ENCODE data around the gene SPACA4. TPM values are rescaled to one million over a fixed set of nuclear protein-coding genes. Genes with fewer than 3 reads are reported as not detected.
"Not testable (repeated sequence)": the region's sequence is repeated elsewhere in the genome, so short reads cannot be mapped to it uniquely, and the experiment has no call there.

The SPACA4 gene
- polyA plus RNA-seq, 3 donors from 2014 or later, result not detected

DNA sequence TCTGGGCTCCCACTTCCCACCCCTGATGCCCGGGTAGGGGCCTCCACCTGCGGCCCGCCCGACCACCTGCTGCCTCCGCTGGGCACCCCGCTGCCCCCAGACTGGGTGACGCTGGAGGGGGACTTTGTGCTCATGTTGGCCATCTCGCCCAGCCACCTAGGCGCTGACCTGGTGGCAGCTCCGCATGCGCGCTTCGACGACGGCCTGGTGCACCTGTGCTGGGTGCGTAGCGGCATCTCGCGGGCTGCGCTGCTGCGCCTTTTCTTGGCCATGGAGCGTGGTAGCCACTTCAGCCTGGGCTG is 22.7 kb downstream of the SPACA4 start:
- no peak overlapping the region for H3K27ac Mint-ChIP-seq
- H3K4me3 Mint-ChIP-seq, result no peak overlapping the region
- peaks cover 46 to 52% of the 10 kb centered on the region in 2 donors for H3K4me1 Mint-ChIP-seq
- peaks cover 1 to 4% (median 2%) of the 10 kb centered on the region in 3 donors for H3K27me3 Mint-ChIP-seq (ENCODE audit: low read depth in 3 of 3)
- H3K36me3 Mint-ChIP-seq, result peaks cover 0 to 6% (median 4%) of the 10 kb centered on the region in 3 donors
- no peaks in the 10 kb centered on the region for H3K9me3 Mint-ChIP-seq
- no peak for DNase-seq

DNA sequence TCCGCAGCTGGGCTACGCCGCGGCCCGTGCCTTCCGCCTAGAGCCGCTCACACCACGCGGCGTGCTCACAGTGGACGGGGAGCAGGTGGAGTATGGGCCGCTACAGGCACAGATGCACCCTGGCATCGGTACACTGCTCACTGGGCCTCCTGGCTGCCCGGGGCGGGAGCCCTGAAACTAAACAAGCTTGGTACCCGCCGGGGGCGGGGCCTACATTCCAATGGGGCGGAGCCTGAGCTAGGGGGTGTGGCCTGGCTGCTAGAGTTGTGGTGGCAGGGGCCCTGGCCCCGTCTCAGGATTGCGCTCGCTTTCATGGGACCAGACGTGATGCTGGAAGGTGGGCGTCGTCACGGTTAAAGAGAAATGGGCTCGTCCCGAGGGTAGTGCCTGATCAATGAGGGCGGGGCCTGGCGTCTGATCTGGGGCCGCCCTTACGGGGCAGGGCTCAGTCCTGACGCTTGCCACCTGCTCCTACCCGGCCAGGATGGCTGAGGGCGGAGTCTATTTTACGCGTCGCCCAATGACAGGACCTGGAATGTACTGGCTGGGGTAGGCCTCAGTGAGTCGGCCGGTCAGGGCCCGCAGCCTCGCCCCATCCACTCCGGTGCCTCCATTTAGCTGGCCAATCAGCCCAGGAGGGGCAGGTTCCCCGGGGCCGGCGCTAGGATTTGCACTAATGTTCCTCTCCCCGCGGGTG is 23.2 kb downstream of the SPACA4 start:
- Mint-ChIP-seq H3K27me3 (ENCODE audit: low read depth in 3 of 3) (peaks cover 3 to 7% (median 4%) of the 10 kb centered on the region in 3 donors), H3K9me3 (no peaks in the 10 kb centered on the region), H3K27ac (peak overlapping the region in 1 of 6 donors; percentile 48), H3K4me3 (no peak overlapping the region), H3K4me1 (peaks cover 46 to 54% of the 10 kb centered on the region in 2 donors), H3K36me3 (peaks cover 0 to 6% (median 4%) of the 10 kb centered on the region in 3 donors)
- no peak for DNase-seq

DNA sequence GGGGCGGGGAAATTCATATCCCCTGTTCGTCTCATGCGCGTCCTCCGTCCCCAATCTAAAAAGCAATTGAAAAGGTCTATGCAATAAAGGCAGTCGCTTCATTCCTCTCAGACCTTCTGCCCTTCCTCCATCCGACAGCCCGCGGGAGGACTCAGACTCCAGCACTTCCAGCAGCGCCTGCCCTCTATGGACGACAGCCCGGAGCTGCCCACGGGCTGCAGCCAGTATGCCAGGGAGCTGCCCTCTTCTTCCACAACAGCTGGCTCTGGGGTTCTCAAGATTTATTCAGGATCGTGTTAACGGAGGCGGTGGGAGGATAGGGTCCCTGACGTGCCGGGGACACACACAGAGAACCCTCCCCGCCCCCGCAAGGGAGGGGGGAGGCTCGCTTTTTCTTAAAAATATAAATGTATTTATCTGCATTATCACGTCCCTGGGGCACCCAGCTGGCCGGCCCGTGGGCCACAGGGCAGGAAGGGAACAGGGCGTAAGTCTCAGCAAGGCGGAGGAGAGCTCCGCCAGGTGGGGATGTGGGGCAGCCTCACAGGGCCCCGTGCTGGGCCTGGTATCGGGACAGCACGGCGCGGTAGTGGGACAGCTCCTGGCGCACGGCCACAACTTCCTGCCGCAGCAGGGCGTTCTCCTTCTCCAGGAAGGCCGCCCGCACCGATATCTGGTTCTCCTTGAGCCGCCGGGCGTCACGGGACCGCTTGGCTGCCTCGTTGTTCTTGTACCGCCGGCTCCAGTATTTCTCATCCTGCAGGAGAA is 23.9 kb downstream of the SPACA4 start:
- Mint-ChIP-seq H3K4me1 (peaks cover 45 to 54% of the 10 kb centered on the region in 2 donors), H3K27me3 (ENCODE audit: low read depth in 3 of 3) (peaks cover 3 to 7% (median 7%) of the 10 kb centered on the region in 3 donors), H3K36me3 (peaks cover 0 to 6% (median 4%) of the 10 kb centered on the region in 3 donors), H3K9me3 (no peaks in the 10 kb centered on the region), H3K27ac (peak overlapping the region in 1 of 6 donors; percentile 48), H3K4me3 (no peak overlapping the region)
- DNase-seq, result no peak

DNA sequence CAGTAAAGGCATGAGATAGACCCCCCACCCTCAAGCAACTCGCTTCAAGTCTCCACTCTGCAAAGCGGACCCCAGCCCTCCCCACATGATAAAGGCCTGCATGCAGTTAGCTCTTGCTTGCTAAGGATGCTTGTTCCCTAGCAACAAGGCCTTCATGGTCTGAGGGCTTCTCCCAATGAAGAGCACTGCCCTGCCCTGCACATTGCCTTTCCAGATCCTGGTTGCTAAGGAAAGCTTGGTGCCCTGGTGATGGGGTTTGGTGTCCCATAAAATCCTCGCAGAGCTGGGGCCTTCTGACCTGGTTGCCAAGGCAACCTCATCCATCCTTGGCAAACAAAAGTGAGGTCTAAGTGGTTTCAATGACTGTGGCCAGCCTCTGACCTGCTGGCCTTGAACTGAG is 24.7 kb downstream of the SPACA4 start:
- Mint-ChIP-seq H3K36me3 (peaks cover 0 to 6% (median 4%) of the 10 kb centered on the region in 3 donors), H3K4me1 (peaks cover 48 to 56% of the 10 kb centered on the region in 2 donors), H3K4me3 (no peak overlapping the region), H3K27me3 (ENCODE audit: low read depth in 3 of 3) (peaks cover 5 to 9% (median 9%) of the 10 kb centered on the region in 3 donors), H3K9me3 (no peaks in the 10 kb centered on the region), H3K27ac (peak overlapping the region in 1 of 6 donors; percentile 34)
- DNase-seq, result no peak

DNA sequence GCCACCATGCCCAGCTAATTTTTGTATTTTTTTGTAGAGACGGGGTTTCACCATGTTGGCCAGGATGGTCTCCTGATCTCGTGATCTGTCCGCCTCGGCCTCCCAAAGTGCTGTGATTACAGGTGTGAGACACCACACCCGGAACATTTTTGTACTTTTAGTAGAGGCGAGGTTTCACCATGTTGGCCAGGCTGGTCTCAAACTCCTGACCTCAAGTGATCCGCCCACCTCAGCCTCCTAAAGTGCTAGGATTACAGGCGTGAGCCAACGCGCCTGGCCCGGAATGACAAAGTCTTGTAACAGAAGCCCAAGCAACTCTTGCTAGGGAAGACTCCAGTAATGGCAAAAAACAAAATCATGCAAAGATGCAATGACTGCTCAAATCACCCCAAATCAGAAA is 25.7 kb downstream of the SPACA4 start:
- Mint-ChIP-seq H3K4me3 (peak overlapping the region in 4 of 5 donors; percentile 2 to 29 (median 16)), H3K4me1 (peaks cover 42 to 48% of the 10 kb centered on the region in 2 donors), H3K27me3 (ENCODE audit: low read depth in 3 of 3) (peaks cover 6 to 11% (median 9%) of the 10 kb centered on the region in 3 donors), H3K27ac (peak overlapping the region in 4 of 6 donors; percentile 53 to 75 (median 61))
- not testable (repeated sequence) for H3K36me3 Mint-ChIP-seq, DNase-seq, H3K9me3 Mint-ChIP-seq

DNA sequence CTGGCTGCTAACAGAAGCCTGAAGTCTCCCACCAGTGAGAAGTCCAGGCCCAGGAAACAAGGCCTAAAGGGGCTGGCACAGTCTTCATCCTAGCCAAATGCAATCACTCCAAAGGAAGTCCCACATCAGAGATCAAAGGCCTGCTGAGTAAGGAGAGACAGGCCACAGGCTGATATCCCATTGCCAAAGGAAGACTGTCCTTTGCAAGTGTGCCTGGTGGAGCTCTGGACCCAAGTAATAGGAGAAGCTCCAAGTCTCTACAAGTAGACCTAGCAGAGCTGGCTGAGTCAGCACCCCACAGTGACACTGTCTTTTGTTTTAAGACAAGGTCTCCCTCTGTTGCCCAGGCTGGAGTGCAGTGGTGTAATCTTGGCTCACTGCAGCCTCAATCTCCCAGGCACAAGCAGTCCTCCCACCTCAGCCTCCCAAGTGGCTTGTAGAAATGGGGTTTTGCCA is 26.2 kb downstream of the SPACA4 start:
- H3K36me3 Mint-ChIP-seq, result peaks cover 0 to 6% (median 4%) of the 10 kb centered on the region in 3 donors

DNA sequence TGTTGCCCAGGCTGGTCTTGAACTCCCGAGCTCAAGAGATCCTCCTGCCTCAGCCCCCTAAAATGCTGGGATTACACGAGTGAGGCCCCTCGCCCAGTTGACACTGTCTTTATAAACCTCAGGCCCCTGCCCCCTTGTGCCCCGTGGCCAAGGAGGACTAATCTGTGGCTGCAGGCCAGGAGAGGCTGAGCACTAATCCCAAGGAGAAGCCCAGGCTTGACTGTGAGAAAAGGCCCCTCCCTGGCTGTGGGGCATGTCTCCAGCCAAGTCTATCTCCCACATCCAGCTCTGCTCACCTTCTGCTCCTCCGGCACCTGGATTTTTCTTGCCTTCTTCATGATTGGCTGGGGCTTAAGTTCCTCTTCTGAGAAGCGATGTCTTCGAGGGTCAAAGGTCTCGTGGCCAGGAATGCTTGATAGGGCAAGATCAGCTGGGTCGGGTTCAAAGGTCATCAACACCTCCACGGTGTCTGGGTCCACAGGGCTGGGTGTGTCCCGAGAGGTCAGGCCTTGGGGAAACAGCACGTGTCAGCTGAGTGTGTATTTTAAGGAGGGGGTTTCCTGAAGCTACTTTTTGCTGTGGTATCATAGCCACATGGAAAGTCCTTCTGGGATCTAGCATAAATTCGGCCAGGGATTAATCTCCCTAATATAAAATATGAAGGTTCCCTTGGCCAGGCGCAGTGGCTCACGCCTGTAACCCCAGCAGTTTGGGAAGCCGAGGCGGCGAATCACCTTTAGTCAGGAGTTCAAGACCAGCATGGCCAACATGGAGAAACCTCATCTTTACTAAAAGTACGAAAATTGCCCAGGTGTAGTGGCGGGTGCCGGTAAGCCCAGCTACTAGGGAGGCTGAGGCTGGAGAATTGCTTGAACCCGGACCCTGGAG is 26.9 kb downstream of the SPACA4 start:
- Mint-ChIP-seq H3K27ac (peak overlapping the region; percentile 74 to 94 (median 88)), H3K27me3 (ENCODE audit: low read depth in 3 of 3) (peaks cover 14 to 18% (median 15%) of the 10 kb centered on the region in 3 donors), H3K4me3 (peak overlapping the region in 2 of 5 donors; percentile 10 to 87), H3K36me3 (peaks cover 1 to 6% (median 4%) of the 10 kb centered on the region in 3 donors), H3K9me3 (no peaks in the 10 kb centered on the region), H3K4me1 (peaks cover 42 to 46% of the 10 kb centered on the region in 2 donors)
- no peak for DNase-seq

More for the DNA sequence above, 26.2 kb downstream of the SPACA4 start:
- Mint-ChIP-seq H3K27me3 (ENCODE audit: low read depth in 3 of 3) (peaks cover 10 to 15% (median 14%) of the 10 kb centered on the region in 3 donors), H3K27ac (peak overlapping the region; percentile 28 to 75 (median 54)), H3K4me1 (peaks cover 41 to 43% of the 10 kb centered on the region in 2 donors), H3K4me3 (peak overlapping the region in 4 of 5 donors; percentile 2 to 29 (median 16)), H3K9me3 (no peaks in the 10 kb centered on the region)
- no peak for DNase-seq

DNA sequence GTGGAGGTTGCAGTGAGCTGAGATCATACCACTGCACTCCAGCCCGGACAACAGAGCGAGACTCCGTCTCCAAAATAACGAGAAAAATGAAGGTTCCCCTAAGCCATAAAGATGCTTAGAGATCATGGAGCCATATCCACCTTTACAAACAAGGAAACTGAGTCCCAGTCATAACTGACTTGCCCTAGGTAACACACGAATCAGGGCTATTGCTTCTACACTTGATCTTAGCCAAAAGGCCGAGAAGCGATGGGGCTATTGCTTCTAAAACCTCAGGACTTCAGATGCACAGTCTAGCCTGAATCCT is 27.4 kb downstream of the SPACA4 start:
- H3K4me1 Mint-ChIP-seq, result peaks cover 44 to 48% of the 10 kb centered on the region in 2 donors
- no peaks in the 10 kb centered on the region for H3K9me3 Mint-ChIP-seq
- peak overlapping the region; percentile 78 to 87 (median 82) for H3K4me3 Mint-ChIP-seq
- H3K27ac Mint-ChIP-seq, result peak overlapping the region; percentile 83 to 94 (median 91)
- peaks cover 4 to 6% (median 5%) of the 10 kb centered on the region in 3 donors for H3K36me3 Mint-ChIP-seq
- no peak for DNase-seq
- peaks cover 14 to 20% (median 15%) of the 10 kb centered on the region in 3 donors for H3K27me3 Mint-ChIP-seq (ENCODE audit: low read depth in 3 of 3)

DNA sequence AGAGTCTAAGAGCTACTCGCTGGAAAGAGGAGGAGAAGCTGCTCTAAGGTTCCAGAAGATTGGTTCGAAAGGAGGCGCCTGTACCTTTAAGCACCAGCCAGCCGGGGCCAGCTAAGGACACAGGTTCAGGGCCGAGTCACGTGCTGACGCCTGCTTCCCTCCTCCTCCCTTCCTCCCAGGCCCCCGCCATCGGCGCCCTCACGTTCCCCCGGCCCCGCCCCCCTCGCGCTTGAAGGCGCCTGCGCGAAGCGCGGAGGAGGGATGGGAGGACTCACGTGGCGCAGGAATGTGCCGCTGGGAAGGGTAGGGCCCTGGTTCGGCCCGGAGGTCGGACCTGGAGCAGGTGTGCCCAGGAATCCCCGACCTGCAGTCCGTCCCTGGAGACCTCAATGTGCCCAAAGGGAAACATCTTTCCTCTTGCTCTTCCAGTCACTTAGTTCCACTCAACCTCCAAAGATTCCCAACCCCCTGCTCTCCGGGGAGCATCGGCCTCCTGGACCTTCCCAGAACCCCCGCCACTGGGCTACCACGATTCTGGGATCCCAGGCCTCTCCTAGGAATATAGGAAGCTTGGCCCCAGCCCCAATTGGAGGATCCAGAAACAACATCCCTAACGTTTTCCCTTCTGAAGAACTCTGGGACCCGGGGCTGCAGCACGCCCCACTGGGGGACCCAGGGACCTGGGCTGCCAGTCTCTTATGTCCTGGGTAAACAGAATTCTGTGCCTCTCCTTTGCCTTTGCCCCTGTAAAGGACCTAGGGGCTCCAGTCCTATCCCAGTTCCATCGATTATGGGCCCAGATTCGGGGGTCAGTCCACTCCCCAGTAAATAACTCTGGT is 28.1 kb downstream of the SPACA4 start:
- peaks cover 48 to 52% of the 10 kb centered on the region in 2 donors for H3K4me1 Mint-ChIP-seq
- no peaks in the 10 kb centered on the region for H3K9me3 Mint-ChIP-seq
- DNase-seq, result peak; percentile 85 to 86 (median 86)
- H3K36me3 Mint-ChIP-seq, result peaks cover 4 to 6% (median 5%) of the 10 kb centered on the region in 3 donors
- peak overlapping the region; percentile 83 to 94 (median 91) for H3K27ac Mint-ChIP-seq
- H3K4me3 Mint-ChIP-seq, result peak overlapping the region; percentile 78 to 87 (median 82)
- H3K27me3 Mint-ChIP-seq (ENCODE audit: low read depth in 3 of 3), result peaks cover 14 to 21% (median 15%) of the 10 kb centered on the region in 3 donors

DNA sequence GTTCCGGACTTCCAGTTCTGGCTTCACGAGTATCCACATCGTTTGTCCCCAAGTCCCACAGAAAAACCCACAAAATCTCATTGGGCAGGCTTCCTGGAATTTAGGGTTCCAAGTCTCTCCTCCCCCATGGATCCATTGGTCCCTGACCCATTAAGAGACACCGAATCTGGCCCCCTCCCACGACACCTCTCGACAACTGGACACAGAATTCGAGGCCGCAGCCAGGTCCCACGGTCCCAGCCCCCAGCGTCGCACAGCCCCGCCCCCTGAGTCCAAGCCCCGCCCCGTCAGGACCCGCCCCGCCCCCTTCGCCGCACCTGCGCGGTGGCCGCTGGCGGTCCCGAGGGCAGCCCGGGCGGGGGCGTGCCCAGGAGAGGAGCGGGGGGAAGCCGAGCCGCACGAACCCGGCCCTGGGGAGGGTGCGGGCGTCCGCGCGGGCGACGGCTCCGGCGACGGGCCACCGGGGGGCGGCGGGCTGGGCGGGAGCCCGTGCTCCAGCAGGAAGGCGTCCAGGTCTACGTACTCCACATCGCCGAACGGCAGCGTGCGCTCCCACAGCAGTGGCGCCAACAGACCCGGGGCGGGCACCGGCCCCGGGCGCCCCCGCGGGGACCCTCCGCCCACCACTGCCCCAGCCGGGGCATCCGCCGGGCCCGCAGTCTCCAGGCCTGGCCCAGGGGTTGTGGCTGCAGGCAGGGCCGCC is 28.9 kb downstream of the SPACA4 start:
- peaks cover 4 to 6% (median 5%) of the 10 kb centered on the region in 3 donors for H3K36me3 Mint-ChIP-seq
- peak overlapping the region; percentile 89 to 98 (median 92) for H3K4me3 Mint-ChIP-seq
- peaks cover 52 to 57% of the 10 kb centered on the region in 2 donors for H3K4me1 Mint-ChIP-seq
- H3K27ac Mint-ChIP-seq, result peak overlapping the region; percentile 78 to 99 (median 89)
- DNase-seq, result peak; percentile 66 to 71 (median 69)
- H3K27me3 Mint-ChIP-seq (ENCODE audit: low read depth in 3 of 3), result peaks cover 14 to 24% (median 14%) of the 10 kb centered on the region in 3 donors
- no peaks in the 10 kb centered on the region for H3K9me3 Mint-ChIP-seq

DNA sequence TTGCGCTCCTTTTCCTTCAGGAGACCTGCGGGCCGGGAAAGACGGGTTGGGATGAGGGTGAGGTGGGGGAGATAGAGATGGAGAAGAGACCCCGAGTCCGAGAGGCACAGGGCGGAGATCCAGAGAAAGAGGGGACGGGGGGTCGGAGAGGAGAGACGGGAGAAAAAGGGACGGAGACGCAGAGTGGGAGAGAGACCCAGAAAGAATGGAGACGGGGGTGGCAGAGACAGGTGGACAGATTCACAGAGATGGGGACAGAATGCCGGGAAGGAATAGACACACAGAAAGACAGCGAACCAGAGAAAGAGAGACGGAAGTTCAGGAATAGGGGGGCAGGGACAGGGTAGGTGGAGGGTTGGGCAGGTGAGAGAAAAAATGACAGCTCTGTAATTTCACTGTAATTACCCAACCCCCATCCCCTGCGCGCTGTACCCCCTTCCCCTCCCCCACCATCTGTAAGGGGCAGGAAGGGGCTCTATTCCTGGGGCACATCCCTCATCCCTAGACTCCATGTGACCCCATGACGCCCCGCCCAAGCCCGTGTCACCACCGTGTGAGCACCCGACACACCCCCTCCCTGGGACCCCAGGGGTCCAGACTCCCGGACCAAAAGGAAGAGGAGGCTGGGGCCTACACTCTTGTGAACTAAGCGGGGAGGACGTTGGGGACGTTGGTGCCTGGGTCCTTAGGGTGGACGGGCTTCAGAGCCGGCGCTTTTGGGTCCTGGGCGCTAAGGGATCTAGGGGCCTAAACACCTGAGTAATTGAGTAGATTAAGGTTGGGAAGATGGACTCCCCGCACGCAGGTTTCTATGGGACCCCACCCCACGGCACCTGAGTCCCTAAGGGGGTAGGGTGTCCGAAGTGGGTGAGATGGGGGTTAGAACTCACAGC is 29.7 kb downstream of the SPACA4 start:
- DNase-seq, result no peak
- Mint-ChIP-seq H3K36me3 (peaks cover 4 to 6% (median 5%) of the 10 kb centered on the region in 3 donors), H3K4me1 (peaks cover 56 to 57% of the 10 kb centered on the region in 2 donors)

More for the DNA sequence above, 29.7 kb downstream of the SPACA4 start:
- peak overlapping the region; percentile 89 to 98 (median 92) for H3K4me3 Mint-ChIP-seq
- H3K9me3 Mint-ChIP-seq, result no peaks in the 10 kb centered on the region
- H3K27me3 Mint-ChIP-seq (ENCODE audit: low read depth in 3 of 3), result peaks cover 14 to 24% (median 14%) of the 10 kb centered on the region in 3 donors
- peak overlapping the region; percentile 85 to 99 (median 98) for H3K27ac Mint-ChIP-seq

All from immature natural killer cell (primary cell).